HUES48 (cell line): ENCODE results near the gene TBXAS1.

Experiments
- H3K27ac ChIP-seq: one replicate; pipeline ENCODE4 v1.7.0; 2013; ENCODE audit warnings: low read depth, low read length, inconsistent platforms
- H3K27me3 ChIP-seq: 2 replicates; pipeline ENCODE4 v1.6.1; 2013; ENCODE audit warnings: mild to moderate bottlenecking, low read length; ENCODE audit not compliant: control insufficient read depth, insufficient read depth
- H3K36me3 ChIP-seq: 2 replicates; pipeline ENCODE4 v1.6.1; 2013; ENCODE audit warnings: low read length; ENCODE audit not compliant: control insufficient read depth, insufficient read depth
- H3K4me1 ChIP-seq: 2 replicates; pipeline ENCODE4 v1.6.1; 2013; ENCODE audit warnings: mild to moderate bottlenecking, low read length; ENCODE audit not compliant: control insufficient read depth, insufficient read depth
- H3K4me3 ChIP-seq: 2 replicates; pipeline ENCODE4 v1.5.1; 2013; ENCODE audit warnings: mild to moderate bottlenecking, low read depth, low read length
- H3K9ac ChIP-seq: 2 replicates; pipeline ENCODE4 v1.6.1; 2013; ENCODE audit warnings: mild to moderate bottlenecking, low read depth, low read length, moderate library complexity
- H3K9me3 ChIP-seq: 2 replicates; pipeline ENCODE4 v1.6.1; 2013; ENCODE audit warnings: low read length; ENCODE audit not compliant: control insufficient read depth, insufficient read depth

TBXAS1 gene

GRCh38 chr7:140041659-140042385 is 212.8 kb downstream of the TBXAS1 start:
- Histone ChIP-seq H3K4me3 (no peak overlapping the region), H3K9me3 (no peaks in the 10 kb centered on the region), H3K27ac (no peak overlapping the region), H3K9ac (no peak overlapping the region), H3K4me1 (no peaks in the 10 kb centered on the region), H3K36me3 (0 out of 2 replicates have a peak, but pooled peaks cover 9% of the 10 kb centered on the region), H3K27me3 (no peaks in the 10 kb centered on the region)

- Histone ChIP-seq H3K4me1 (no peaks in the 10 kb centered on the region), H3K9me3 (no peaks in the 10 kb centered on the region), H3K36me3 (0 out of 2 replicates have a peak, but pooled peaks cover 7% of the 10 kb centered on the region), H3K27me3 (no peaks in the 10 kb centered on the region), H3K4me3 (no peak overlapping the region), H3K27ac (no peak overlapping the region), H3K9ac (no peak overlapping the region)
Measured at GRCh38 chr7:140042386-140042670, 213.3 kb downstream of the TBXAS1 start.

- 0 out of 2 replicates have a peak, but pooled peaks cover 4% of the 10 kb centered on the region for H3K36me3 ChIP-seq
Measured at GRCh38 chr7:140044251-140044650, 215.2 kb downstream of the TBXAS1 start.

GRCh38 chr7:140045697-140046096 is 216.6 kb downstream of the TBXAS1 start:
- H3K27me3 ChIP-seq: no peaks in the 10 kb centered on the region
- 0 out of 2 replicates have a peak, but pooled peaks cover 4% of the 10 kb centered on the region for H3K36me3 ChIP-seq
- no peaks in the 10 kb centered on the region for H3K9me3 ChIP-seq

More at GRCh38 chr7:140044251-140044650, 215.2 kb downstream of the TBXAS1 start:
- no peaks in the 10 kb centered on the region for H3K27me3 ChIP-seq
- H3K9ac ChIP-seq: no peak overlapping the region
- H3K4me3 ChIP-seq: no peak overlapping the region
- H3K27ac ChIP-seq: no peak overlapping the region
- no peaks in the 10 kb centered on the region for H3K4me1 ChIP-seq
- no peaks in the 10 kb centered on the region for H3K9me3 ChIP-seq

DNA sequence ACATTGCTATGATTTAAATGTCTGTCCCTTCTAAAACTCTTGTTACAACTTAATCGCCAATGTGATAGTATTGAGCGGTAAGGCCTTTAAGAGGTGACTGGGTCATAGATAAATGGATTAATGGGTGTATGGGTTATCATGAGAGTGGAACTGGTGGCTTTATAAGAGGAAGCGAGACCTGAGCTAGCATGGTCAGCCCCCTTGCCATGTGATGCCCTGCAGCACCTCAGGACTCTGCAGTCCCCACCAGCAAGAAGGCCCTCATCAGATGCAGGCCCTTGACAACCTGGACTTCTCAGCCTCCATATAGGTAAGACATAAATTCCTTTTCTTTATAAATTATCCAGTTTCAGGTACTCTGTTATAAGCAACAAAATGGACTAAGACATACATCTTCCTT is 218.1 kb downstream of the TBXAS1 start:
- no peaks in the 10 kb centered on the region for H3K27me3 ChIP-seq
- no peak overlapping the region for H3K27ac ChIP-seq
- H3K4me1 ChIP-seq: no peaks in the 10 kb centered on the region
- H3K9me3 ChIP-seq: no peaks in the 10 kb centered on the region
- no peak overlapping the region for H3K4me3 ChIP-seq
- 0 out of 2 replicates have a peak, but pooled peaks cover 4% of the 10 kb centered on the region for H3K36me3 ChIP-seq
- H3K9ac ChIP-seq: no peak overlapping the region

More at GRCh38 chr7:140045697-140046096, 216.6 kb downstream of the TBXAS1 start:
- no peaks in the 10 kb centered on the region for H3K4me1 ChIP-seq
- no peak overlapping the region for H3K27ac ChIP-seq
- H3K9ac ChIP-seq: no peak overlapping the region
- no peak overlapping the region for H3K4me3 ChIP-seq

GRCh38 chr7:140048138-140048537 is 219.1 kb downstream of the TBXAS1 start:
- Histone ChIP-seq H3K4me1 (no peaks in the 10 kb centered on the region), H3K36me3 (0 out of 2 replicates have a peak, but pooled peaks cover 4% of the 10 kb centered on the region)

GRCh38 chr7:140048989-140049338 is 219.9 kb downstream of the TBXAS1 start:
- Histone ChIP-seq H3K36me3 (0 out of 2 replicates have a peak, but pooled peaks cover 4% of the 10 kb centered on the region), H3K9ac (no peak overlapping the region), H3K27me3 (no peaks in the 10 kb centered on the region), H3K4me1 (no peaks in the 10 kb centered on the region), H3K9me3 (no peaks in the 10 kb centered on the region), H3K27ac (no peak overlapping the region), H3K4me3 (no peak overlapping the region)

More at GRCh38 chr7:140048138-140048537, 219.1 kb downstream of the TBXAS1 start:
- Histone ChIP-seq H3K4me3 (no peak overlapping the region), H3K9ac (no peak overlapping the region), H3K9me3 (no peaks in the 10 kb centered on the region), H3K27me3 (no peaks in the 10 kb centered on the region), H3K27ac (no peak overlapping the region)

- Histone ChIP-seq H3K9ac (no peak overlapping the region), H3K27me3 (no peaks in the 10 kb centered on the region), H3K4me3 (no peak overlapping the region), H3K27ac (no peak overlapping the region), H3K36me3 (0 out of 2 replicates have a peak, but pooled peaks cover 4% of the 10 kb centered on the region), H3K9me3 (no peaks in the 10 kb centered on the region), H3K4me1 (no peaks in the 10 kb centered on the region)
Measured at GRCh38 chr7:140049339-140050024, 220.4 kb downstream of the TBXAS1 start.

GRCh38 chr7:140050100-140050499 is 221.0 kb downstream of the TBXAS1 start:
- H3K36me3 ChIP-seq: 0 out of 2 replicates have a peak, but pooled peaks cover 4% of the 10 kb centered on the region
- no peak overlapping the region for H3K9ac ChIP-seq
- H3K9me3 ChIP-seq: no peaks in the 10 kb centered on the region
- H3K4me3 ChIP-seq: no peak overlapping the region
- no peaks in the 10 kb centered on the region for H3K27me3 ChIP-seq
- no peak overlapping the region for H3K27ac ChIP-seq
- H3K4me1 ChIP-seq: no peaks in the 10 kb centered on the region

DNA sequence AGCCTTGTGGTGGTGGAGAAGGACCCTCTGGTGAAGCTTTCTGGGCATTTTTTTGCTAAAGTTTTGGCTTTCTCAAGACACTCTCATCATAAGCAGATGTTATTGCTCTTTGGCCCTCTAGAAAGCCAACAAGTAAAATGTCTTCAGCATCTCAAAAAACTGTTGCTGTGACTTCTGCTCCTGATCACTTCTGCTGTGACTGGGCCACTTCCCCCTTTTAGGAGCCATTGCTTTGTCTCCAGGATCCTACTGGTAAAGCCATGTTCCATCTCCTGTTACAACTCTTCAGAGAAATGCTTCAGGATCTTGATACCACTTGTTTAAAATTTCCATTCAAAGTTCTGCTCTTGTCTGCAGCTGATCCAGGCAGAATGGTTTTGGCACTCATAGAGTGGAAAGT is 222.8 kb downstream of the TBXAS1 start:
- no peak overlapping the region for H3K27ac ChIP-seq
- H3K9ac ChIP-seq: no peak overlapping the region
- H3K36me3 ChIP-seq: peaks cover 3% of the 10 kb centered on the region; the same call in 1 of the 2 replicates
- no peaks in the 10 kb centered on the region for H3K27me3 ChIP-seq
- no peaks in the 10 kb centered on the region for H3K9me3 ChIP-seq
- no peaks in the 10 kb centered on the region for H3K4me1 ChIP-seq
- H3K4me3 ChIP-seq: no peak overlapping the region
